ENCODE data around the gene SPSB2. TPM values are rescaled to one million over a fixed set of nuclear protein-coding genes. Genes with fewer than 3 reads are reported as not detected.

SPSB2 gene
- polyA plus RNA-seq, 1 of the 3 experiments (the other 2 are of a cell fraction): 16.9 TPM

- Histone ChIP-seq H4K20me1 (ENCODE audit: insufficient read depth) (no peaks in the 10 kb centered on the region), H3K27me3 (ENCODE audit: insufficient read depth) (no peaks in the 10 kb centered on the region), H3K27ac (ENCODE audit: low read depth in 2 of 2, low read length in 1 of 2) (no peak overlapping the region), H3F3A (replicated peaks; ENCODE audit: insufficient read depth) (no peaks in the 10 kb centered on the region), H3K9me2 (no peaks in the 10 kb centered on the region), H3K36me3 (replicated peaks in 1 of 2; ENCODE audit: control insufficient read depth in 1 of 2, insufficient read depth in 2 of 2, low read length in 1 of 2) (peaks cover 6 to 9% of the 10 kb centered on the region in 2 experiments), H3K79me2 (ENCODE audit: insufficient read depth) (peaks cover 13% of the 10 kb centered on the region; the same call in 1 of the 2 replicates), H3K9me3 (no peaks in the 10 kb centered on the region), H3K9ac (no peak overlapping the region), H2AFZ (ENCODE audit: low read depth) (no peak overlapping the region), H3K4me1 (ENCODE audit: control insufficient read depth in 1 of 2, insufficient read depth in 2 of 2, low read depth in 1 of 2, low read length in 1 of 2) (peaks cover 14 to 18% of the 10 kb centered on the region in 2 experiments; a peak in 2 of 4 replicates), H3K4me2 (no peak overlapping the region; the same call in 1 of the 2 replicates), H3K4me3 (ENCODE audit: low read depth in 2 of 2, low read length in 1 of 2) (no peak overlapping the region)
- CTCF ChIA-PET: interaction anchor here (0.7 to 9.6 kb wide), 11 partner anchors 9 to 197 kb away, joined by 3 to 62 read pairs (median 4); partner anchors contain the start of genes C12orf57, RNU7-1 and SPSB2
- no peak for DNase-seq
- 98% methylated on average over 11 of the region's 11 CpGs for WGBS (ENCODE audit: low lambda C conversion rate)
- POLR2A ChIA-PET: interaction anchor here (1.7 to 2.7 kb wide), 4 partner anchors 9 to 44 kb away, joined by 6 to 15 read pairs (median 10); partner anchors contain the start of genes C12orf57, RNU7-1 and SPSB2
- TF ChIP-seq YY1 (IDR thresholded peaks at IDR 0.05; ENCODE audit: low read depth): no peak
- no peak for TF ChIP-seq EZH2phosphoT487 (IDR thresholded peaks at IDR 0.05; ENCODE audit: borderline replicate concordance, low read depth)
- TF ChIP-seq SMC3 (IDR thresholded peaks at IDR 0.05; ENCODE audit: low read depth, low read length): no peak
- no peak for TF ChIP-seq CHD2 (IDR thresholded peaks at IDR 0.05; ENCODE audit: low read length, partially characterized antibody)
- no peak for TF ChIP-seq TCF12 (IDR thresholded peaks at IDR 0.05)
- TF ChIP-seq TEAD4 (IDR thresholded peaks at IDR 0.05; ENCODE audit: borderline replicate concordance, insufficient read depth): no peak
- no peak for TF ChIP-seq EP300 (IDR thresholded peaks at IDR 0.05; ENCODE audit: borderline replicate concordance in 1 of 2, low read depth in 1 of 2, low read length in 1 of 2)
- TF ChIP-seq RAD21 (IDR thresholded peaks at IDR 0.05; ENCODE audit: low read length): no peak
- no peak for TF ChIP-seq MXI1 (IDR thresholded peaks at IDR 0.05; ENCODE audit: low read depth, low read length)
- TF ChIP-seq FOXJ3 (CRISPR knock-in tag; IDR thresholded peaks at IDR 0.05): no peak
- TF ChIP-seq, protein P1, sequence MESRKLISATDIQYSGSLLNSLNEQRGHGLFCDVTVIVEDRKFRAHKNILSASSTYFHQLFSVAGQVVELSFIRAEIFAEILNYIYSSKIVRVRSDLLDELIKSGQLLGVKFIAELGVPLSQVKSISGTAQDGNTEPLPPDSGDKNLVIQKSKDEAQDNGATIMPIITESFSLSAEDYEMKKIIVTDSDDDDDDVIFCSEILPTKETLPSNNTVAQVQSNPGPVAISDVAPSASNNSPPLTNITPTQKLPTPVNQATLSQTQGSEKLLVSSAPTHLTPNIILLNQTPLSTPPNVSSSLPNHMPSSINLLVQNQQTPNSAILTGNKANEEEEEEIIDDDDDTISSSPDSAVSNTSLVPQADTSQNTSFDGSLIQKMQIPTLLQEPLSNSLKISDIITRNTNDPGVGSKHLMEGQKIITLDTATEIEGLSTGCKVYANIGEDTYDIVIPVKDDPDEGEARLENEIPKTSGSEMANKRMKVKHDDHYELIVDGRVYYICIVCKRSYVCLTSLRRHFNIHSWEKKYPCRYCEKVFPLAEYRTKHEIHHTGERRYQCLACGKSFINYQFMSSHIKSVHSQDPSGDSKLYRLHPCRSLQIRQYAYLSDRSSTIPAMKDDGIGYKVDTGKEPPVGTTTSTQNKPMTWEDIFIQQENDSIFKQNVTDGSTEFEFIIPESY (IDR thresholded peaks at IDR 0.05; ENCODE audit: borderline replicate concordance, low read depth): no peak
Observed at GRCh38 chr12:6916426-6917200, 43.5 kb upstream of the SPSB2 start.

- H3K27ac ChIP-seq (ENCODE audit: low read depth in 2 of 2, low read length in 1 of 2): no peak overlapping the region; a peak in 1 of 4 replicates
- H3K79me2 ChIP-seq (ENCODE audit: insufficient read depth): peaks cover 13% of the 10 kb centered on the region; the same call in 1 of the 2 replicates
- no peaks in the 10 kb centered on the region for H3K9me2 ChIP-seq
- peaks cover 14 to 18% of the 10 kb centered on the region in 2 experiments; a peak in 2 of 4 replicates for H3K4me1 ChIP-seq (ENCODE audit: control insufficient read depth in 1 of 2, insufficient read depth in 2 of 2, low read depth in 1 of 2, low read length in 1 of 2)
- CTCF ChIA-PET: interaction anchor here (1.0 to 9.6 kb wide), 6 partner anchors 9 to 48 kb away, joined by 3 to 62 read pairs (median 8); partner anchors contain the start of genes C12orf57, RNU7-1 and SPSB2
- 75% methylated on average over 7 of the region's 14 CpGs for WGBS (ENCODE audit: low lambda C conversion rate)
- TF ChIP-seq, protein P1 (IDR thresholded peaks at IDR 0.05; ENCODE audit: borderline replicate concordance, low read depth): no peak
- H2AFZ ChIP-seq (ENCODE audit: low read depth): no peak overlapping the region
- H3K27me3 ChIP-seq (ENCODE audit: insufficient read depth): no peaks in the 10 kb centered on the region
- H3K4me3 ChIP-seq (ENCODE audit: low read depth in 2 of 2, low read length in 1 of 2): peak overlapping the region; percentile 28 to 92; a peak in 3 of 4 replicates
- H3K9me3 ChIP-seq: no peaks in the 10 kb centered on the region
- no peaks in the 10 kb centered on the region for H4K20me1 ChIP-seq (ENCODE audit: insufficient read depth)
- no peak overlapping the region for H3K9ac ChIP-seq
- H3F3A ChIP-seq (replicated peaks; ENCODE audit: insufficient read depth): no peaks in the 10 kb centered on the region
- POLR2A ChIA-PET: interaction anchor here (0.8 to 4.2 kb wide), 5 partner anchors 9 to 43 kb away, joined by 4 to 21 read pairs (median 11); partner anchors contain the start of genes C12orf57, RNU7-1 and SPSB2
- DNase-seq: no peak
- H3K36me3 ChIP-seq (replicated peaks in 1 of 2; ENCODE audit: control insufficient read depth in 1 of 2, insufficient read depth in 2 of 2, low read length in 1 of 2): peaks cover 6 to 9% of the 10 kb centered on the region in 2 experiments
- peak overlapping the region; percentile 97 for H3K4me2 ChIP-seq
Observed at GRCh38 chr12:6915789-6916285, 42.7 kb upstream of the SPSB2 start.

Data from SK-N-SH (cell line).